DMS 273 (cell line): Measurements from ENCODE around the gene SNTG2.

Source experiments
- DNase-seq: peaks from one replicate; lab custom pipeline; 2025; ENCODE audit not compliant: unreplicated experiment; lab: John Stamatoyannopoulos, UW

SNTG2 gene

DNA sequence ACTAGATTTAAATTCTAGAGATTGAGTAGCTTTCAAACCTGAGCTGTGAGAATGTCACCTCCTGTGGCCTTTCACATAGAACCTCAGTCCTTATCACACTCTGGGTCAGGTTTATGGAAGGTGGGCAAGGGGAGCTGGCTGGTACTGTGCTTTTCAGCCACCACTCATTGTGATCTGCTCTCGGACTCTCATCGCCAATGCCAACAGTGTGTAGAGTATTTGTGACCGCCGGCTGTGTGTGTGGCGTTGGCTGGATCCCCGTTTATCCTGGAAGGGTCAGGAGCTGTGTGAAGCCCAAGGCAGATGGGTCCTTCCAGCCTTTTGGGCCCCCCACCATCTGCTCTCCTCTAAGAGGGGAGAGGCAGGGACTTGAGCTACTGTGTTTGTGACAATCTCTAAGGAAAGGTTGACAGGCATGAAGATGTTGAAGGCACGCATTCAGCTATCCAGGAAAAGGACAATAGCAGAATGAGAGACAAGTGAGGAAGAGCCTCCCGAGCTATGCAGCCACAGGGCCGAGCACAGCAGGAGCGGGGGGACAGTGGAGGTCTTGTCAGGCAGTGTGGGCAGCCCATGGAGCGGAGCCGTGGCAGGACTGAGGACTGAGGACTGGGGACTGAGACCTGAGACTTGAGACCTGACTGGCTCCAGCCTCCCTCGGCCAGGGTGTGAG is 355.5 kb downstream of the SNTG2 start:
- no peak for DNase-seq

DNA sequence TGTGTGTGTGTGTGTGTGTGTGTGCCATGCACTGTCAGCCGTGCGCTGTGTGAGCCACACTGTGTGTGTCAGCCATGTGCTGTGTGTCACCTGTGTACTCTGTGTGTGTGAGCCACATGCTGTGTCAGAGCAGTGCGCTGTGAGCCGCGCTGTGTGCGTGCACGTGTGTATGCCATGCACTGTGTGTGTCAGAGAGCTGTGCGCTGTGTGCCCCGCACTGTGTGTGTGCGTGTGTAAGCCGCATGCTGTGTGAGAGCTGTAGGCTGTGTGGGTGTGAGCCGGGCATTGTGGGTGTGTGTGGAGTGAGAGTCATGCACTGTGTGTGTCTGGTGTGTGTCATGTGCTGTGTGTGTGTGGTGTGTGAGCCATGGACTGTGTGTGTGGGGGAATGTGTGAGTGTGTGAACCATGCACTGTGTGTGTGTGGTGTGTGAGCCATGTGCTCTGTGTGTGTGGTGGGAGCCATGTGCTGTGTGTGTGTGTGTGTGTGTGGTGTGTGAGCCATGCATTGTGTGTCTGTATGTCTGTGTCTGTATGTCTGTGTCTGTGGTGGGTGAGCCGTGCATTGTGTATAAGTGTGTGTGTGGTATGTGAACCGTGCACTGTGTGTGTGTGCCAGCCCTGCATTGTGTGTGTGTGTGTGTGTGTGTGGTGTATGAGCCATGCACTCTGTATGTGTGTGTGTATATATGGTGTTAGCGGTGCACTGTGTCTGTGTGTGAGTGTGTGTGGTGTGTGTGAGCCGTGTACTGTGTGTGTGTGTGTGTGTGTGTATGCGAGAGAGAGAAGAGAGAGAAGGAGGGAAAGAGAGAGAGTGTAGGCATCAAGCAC is 356.3 kb downstream of the SNTG2 start:
- DNase-seq, result no peak

DNA sequence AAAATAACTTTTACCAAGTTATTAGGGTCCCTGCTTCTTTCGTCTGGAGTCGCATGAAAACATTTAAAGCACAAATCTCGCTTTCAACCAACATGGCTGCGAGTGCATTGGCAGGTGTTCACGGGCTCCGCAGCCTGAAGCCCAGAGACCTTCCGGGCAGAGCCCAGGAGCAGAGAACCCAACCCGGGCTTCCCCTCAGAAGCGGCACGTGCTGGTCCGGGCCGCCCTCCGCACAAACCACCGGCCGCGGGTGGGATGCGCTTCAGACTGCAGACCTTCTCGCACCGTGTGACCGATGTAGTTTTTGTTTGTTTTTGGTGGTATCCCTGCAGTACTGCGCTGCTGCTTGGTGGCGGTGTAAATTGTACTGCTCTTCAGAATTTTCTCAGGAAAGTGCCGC is 357.0 kb downstream of the SNTG2 start:
- DNase-seq, result no peak

DNA sequence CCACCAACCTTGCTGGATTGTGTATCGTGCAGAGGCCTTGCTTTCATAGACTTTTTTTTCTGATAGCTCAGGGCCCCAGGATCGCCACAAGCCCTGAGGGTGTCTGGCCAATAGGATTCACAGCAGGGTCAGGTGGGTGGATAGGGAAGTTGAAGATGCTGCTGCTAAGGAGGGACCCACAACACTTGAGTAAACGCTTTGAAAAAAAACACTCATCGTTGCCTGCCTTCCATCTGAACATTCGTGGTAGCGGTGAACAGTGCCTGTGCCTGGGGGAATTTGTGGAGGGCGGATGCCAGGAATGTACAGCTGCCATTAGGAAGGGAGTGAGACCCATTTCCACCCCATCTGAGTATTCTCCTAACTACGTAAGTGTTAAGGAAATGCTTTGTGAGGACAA is 358.0 kb downstream of the SNTG2 start:
- no peak for DNase-seq

DNA sequence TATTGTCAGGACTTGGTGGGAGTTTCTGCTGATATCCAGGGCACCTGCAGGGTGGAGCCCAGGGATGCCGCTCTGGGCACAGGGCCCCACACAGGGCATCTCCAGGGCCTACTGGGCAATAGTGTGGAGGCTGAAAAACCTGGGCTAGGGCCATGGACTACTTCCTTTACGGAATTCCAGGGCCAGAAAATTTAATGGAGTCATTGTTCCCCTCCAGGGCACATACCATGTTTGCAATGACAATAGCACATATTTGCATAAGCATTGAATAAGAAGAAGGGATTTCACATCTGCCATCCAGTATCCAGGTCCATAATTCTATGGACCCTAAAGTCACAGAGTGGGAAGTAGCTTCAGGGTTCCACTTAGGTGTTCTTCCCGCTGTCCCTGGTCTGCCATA is 358.9 kb downstream of the SNTG2 start:
- no peak for DNase-seq

DNA sequence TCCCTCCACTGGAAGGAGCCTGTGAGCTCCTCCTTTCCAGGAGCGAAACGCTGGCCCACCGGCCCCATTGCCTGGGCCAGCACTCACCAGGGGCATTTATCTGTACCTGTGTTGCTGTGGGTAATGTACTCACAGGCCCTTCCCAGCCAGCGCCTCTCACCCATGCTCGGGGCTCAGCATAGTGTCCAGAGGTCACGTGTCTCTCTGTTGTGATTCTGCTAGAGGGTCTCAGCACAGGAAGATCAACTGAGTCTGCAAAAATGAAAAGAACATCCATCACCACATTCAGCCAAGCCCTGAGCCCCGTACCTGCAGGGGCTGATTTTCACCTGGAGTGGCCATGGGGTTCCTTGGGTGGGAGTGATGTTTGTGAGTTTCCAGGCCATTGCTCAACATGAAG is 359.6 kb downstream of the SNTG2 start:
- DNase-seq, result no peak

DNA sequence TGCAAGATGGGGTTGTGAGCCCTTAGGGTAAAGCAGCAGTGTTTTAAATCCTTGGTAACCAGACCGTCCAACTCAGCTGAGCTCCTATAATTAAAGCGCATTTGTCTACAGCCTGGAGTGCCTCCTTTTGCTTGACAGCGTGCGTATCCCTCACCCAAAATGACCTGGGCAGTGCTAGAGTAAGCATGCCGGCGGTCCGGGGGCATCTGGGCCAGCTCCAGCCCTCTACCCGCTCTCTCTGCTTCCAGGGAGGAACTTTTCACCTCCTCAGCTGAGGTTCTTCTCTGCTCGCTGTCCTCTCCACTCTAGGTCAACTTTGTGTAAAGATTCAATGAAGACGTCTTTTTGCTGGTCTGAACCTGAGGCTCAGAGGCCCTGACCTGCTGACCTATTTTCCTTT is 360.2 kb downstream of the SNTG2 start:
- no peak for DNase-seq

DNA sequence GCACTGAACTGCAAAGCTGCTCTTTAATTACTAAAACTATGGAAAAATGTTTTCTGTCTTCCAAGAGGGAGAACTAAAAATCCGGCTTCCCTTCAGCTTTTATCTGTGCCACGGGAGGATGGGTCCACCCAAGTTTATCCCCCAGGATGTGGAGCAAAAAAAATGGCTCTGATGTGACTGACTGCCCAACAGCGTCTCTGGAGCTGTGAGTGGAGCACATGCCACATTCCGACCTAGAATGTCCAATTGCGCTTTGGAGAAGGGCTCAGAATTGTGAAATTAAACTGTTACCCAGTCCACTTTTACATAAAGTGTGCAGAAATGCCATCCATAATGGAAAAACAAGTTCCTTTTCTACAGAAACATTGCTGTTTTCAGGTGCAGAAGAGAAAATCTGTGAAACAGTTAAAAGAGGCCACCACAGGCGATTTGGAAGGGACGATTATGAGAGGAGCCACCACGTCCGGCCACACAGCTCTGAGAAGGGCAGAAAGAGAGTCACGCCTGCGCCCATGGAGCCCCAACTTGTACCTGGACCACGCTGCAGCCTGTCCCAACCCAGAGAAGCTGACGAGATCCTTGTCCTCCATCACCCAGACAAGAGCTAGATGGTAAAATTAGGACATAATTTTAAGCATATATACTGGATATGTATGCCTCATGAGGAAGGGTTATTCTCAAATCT is 362.7 kb downstream of the SNTG2 start:
- no peak for DNase-seq

DNA sequence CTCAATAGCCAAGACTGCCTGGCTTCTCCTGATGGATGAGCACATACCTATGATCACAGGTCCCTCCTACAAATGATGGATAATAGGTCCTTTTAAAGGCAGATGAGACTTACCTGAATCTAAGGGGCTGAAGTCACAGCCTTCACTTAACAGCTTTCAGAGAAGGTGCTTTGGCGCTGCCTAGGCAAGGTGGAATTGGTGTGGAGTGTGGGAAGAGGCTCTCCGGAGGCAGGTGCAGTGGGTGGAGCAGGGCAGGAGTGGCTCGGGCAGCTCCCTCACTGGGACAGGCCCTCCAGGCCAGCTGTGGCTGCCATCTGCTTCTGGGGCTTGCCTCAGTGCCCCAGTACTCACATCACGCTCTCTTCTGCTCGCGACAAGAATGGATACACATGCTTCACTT is 363.6 kb downstream of the SNTG2 start:
- DNase-seq, result no peak

DNA sequence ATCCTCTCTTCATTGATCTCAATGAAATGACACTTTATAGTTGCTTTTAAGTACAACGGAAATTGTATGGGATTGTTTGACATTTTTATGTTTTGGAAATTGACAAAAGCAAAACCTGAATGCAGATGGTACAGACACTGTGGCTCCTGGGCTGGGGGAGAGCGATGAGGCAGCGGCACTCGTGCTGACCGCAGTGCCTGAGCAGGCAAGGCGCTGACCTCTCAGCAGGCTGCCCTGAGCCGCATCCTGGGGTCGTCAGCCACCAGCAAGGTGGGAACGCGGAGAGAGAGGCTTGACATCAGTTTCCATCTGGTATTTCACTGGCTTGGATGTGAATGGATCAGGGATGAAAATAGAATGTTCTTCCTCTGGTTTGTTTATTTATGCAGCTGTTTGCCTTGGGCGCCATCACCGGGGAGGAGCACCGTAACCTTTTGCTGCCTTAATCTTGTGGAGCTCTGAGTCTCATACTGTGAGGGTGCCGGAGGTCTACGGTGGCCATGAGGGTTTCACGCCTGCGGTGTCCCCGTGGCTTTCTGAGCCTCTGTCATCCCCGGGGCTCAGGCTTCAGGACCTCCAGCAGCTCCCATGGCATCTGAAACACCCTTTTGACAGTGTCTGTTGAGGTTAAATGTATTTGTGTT is 367.8 kb downstream of the SNTG2 start:
- DNase-seq, result no peak

DNA sequence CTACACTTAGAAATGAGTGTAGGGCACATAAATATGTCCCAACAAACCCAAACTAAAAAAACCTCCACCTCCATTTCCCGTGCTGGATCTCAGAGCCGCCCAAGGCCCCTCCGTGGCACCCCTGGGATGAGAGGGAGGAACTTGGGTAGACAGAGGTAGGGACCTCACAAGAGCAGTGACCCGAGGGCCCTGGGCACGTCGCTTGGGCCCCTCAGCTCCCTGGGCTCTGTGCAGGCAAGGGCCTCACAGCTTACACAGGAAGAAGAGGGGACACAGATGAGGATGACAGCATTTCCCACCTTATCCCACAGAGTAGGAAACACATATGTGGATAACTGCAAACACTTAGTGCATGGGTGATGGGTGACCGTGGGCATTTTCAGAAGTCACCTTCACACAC is 368.7 kb downstream of the SNTG2 start:
- DNase-seq, result no peak

DNA sequence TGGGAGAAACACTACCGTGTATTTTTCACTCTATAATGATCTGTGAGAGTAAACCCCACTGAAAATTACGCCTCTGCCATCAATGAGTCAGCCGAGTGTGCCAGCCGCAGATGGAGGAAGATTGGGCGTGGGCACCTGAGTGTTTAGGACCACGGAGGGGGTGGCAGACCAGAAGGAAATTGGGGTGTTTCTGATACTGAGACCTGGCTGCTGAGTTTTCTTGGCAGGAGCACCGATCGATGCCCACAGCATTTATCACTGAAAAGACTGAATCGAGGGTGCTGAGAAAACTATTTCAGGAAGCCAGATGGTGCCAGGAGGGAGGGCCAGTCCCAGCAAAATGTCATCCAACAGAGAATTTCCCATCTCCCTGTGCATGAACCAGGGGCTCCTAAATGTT is 370.7 kb downstream of the SNTG2 start:
- DNase-seq, result no peak

DNA sequence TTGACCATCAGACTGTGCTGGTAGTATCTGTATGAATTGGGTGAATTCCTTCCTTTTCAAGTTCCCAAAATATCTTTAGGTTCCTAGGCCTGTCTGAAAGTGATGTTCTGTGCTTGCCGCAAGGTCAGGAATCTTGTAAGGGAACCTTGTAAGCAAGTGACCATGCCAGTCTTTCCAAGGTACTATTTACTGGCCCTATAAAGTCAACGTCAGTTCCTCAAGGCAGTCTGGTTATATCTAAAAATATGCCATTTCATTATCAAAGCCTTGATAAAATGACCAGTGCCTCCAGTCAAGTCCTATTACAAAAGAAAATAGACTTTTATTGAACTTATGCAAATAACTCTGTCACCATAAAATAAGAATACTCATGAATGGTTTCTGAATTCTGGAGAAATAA is 374.2 kb downstream of the SNTG2 start:
- no peak for DNase-seq

DNA sequence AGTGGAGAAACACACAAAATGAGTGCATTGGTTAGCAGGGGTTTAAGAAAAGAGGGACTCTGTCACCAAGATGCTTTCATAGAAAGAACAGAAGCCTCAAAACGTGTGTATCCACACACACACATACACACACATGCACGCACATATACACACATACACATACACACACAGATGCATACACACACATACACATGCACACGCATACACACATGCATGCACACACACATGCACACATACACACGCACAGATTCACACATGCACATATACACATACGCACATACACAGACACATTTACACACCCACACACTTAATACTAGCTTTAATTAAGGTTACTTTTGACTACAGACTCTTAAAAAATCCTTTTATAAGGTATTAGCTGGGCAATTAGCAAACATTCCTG is 378.0 kb downstream of the SNTG2 start:
- DNase-seq, result no peak

DNA sequence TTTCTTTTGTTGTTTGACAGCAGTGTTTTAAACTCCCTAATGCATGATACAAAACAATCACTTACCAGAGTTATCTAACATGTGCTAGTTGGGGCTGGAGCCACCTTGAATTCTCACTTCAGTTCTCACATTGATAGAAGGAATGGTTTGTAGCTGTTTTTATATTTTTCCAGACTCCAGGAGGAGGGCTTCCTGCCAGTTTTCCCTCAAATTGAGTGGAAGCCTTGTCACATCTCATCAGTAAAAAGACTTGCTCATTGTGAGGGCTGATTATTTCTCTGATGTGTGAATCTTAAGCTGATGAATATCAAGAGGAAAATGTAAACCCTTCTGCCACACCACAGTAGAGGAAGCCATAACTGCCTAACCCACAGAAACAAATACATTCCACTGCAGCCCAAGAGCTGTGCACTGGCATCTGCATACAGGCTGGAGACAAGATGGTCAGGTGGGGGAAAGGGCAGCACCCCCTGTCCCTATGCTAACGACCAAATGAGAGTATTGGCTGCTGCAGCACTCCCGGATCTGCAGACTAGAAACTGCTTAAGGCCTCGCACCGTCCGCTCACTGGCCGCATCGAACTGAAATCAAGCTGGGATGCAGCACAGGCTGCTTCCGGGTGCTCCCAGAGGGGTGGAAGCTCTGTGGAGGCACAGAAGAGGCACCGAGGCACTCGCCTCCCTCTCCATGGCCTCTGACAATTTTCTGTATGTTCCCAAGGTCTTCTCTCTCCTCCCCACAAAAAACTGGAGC is 388.9 kb downstream of the SNTG2 start:
- DNase-seq, result no peak

DNA sequence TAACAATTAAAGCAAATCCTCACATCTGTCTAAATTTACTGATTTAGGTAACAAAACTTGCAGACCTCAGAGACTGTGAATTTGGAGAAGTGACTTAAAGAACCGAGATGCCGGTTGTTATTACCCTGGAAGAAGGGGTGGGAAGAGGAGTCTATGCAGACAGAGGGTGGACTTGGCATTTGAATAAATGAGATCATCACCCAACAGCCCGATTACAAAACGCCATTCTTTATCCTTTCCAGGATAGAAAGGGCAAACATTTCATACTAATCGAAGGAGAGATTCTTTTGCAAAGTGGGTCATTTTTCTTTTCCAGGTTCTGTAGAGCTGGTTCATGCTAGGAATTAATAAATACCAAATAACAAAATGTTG is 389.5 kb downstream of the SNTG2 start:
- no peak for DNase-seq

DNA sequence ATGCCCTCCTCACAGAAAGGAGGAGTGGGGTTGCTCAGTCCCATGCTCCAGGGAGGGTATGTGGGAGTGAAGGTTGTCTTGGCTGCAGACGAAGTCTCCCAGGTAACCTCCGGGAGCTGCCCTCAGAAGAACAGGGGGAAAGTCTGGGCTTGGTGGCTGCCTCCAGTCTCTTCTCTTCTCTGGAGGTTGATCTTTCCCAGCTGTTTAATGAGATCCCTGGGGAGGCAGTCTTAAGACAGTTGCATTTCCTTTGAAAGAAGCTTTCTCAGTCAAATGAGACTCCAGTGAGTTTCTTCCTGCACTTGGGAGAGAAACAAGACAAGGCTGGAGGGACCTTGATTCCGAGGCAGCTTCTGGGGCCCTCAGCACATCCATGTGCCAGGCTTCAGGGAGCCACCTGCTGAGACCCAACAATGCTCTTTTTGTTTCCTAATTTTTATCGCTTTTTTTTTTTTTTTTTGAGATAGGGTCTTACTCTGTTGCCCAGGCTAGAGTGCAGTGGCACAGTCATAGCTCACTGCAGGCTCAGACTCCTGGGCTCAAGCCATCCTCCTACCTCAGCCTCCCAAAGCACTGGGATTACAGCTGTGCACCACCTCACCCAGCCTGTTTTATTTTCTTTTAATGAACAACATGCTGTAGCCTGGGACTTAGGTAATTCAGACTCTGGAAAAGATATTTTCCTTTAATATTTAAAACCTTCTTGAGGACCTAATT is 390.9 kb downstream of the SNTG2 start:
- DNase-seq, result no peak

DNA sequence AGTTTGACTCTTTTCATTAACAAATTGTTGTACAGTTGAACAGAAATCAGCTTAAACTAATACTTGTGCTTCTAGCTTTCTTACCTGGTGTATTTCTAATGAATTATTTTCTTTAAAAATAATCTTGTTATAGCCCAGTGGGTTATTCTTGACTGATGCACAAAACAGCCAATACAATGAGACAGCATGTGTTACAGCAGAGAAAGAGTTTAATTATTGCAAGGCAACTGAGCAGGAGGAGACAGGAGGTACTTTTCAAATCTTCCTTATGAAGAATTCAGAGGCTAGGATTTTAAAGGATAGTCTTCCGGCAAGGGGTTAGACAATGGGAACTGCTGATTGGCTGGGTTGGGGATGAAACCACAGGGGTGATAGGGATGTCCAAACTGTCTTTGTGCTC is 398.1 kb downstream of the SNTG2 start:
- DNase-seq, result no peak

DNA sequence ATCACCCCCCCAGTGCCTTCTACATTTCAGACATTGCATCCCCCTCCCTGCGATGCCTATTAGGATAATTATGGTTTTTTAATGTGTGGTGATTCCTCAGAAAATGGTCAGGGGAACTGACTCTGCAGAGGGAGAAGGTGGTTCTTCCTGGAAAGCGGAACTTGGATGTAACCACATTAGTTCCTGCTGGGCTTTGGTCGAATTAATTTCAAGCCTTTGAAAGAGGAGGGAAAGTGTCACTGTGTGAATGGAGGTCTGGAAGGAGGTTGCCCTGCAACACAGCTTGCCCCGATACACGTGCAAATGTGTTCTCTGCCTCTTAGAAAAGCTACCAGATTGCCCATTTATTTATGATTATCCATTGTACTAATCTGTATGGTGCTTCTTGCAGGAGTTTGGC is 399.5 kb downstream of the SNTG2 start:
- DNase-seq, result no peak

DNA sequence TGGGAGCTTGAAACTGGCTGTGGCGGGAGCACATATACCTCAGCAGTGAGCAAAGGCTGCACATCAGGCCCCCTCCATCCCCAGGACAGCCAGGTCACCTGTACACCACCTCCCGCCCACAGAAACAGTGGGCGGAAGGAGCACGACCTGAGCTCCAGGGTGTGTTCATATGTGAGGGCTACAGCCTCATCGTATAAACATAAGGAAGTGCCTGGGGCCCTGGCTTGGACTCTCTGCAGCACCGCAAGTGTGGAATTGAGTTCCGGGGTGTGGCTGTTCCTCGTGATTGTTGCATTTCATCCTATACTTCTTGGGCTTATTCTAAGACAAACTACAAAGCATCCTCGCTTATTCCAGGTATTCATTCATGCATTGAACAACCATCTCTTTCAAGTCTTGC is 402.5 kb downstream of the SNTG2 start:
- no peak for DNase-seq
